HepG2 (cell line): ENCODE data around the gene FBXW4. TPM values are rescaled to one million over a fixed set of nuclear protein-coding genes. Genes with fewer than 3 reads are reported as not detected.

Source experiments
- BRF2 ChIP-seq: sonication (generic); formaldehyde crosslinking; IDR thresholded peaks from 2 replicates; pipeline ENCODE4 v1.8.1; 2022; ENCODE audit warnings: mild to moderate bottlenecking, missing genetic modification reagents
- GZF1 ChIP-seq: sonication (generic); formaldehyde crosslinking; IDR thresholded peaks from 2 replicates; pipeline ENCODE4 v1.5.1; 2020; ENCODE audit warnings: mild to moderate bottlenecking, missing genetic modification reagents
- KLF12 ChIP-seq: sonication (generic); formaldehyde crosslinking; IDR thresholded peaks from 2 replicates; pipeline ENCODE4 v1.4.0; 2020; ENCODE audit warnings: missing genetic modification reagents, borderline replicate concordance
- MBNL3 ChIP-seq: fragments of 250-450 bp; sonication (Bioruptor Pico); conservative IDR thresholded peaks from 2 replicates; pipeline ENCODE4 v1.8.0; 2022; ENCODE audit warnings: mild to moderate bottlenecking, inconsistent platforms
- MTERF4 ChIP-seq: sonication (generic); formaldehyde crosslinking; IDR thresholded peaks from 2 replicates; pipeline ENCODE4 v1.8.0; 2023; ENCODE audit warnings: mild to moderate bottlenecking, missing genetic modification reagents
- MTF1 ChIP-seq: sonication (generic); formaldehyde crosslinking; IDR thresholded peaks from 2 replicates; pipeline ENCODE4 v1.5.0; 2020; ENCODE audit warnings: missing genetic modification reagents
- NFRKB ChIP-seq: fragments of 450-650 bp; IDR thresholded peaks from 2 replicates; pipeline ENCODE4 v1.6.1; 2017
- SKIL ChIP-seq: sonication (generic); formaldehyde crosslinking; IDR thresholded peaks from 2 replicates; pipeline ENCODE4 v1.8.0; 2022; ENCODE audit warnings: missing genetic modification reagents, mild to moderate bottlenecking, moderate library complexity, borderline replicate concordance
- THAP7 ChIP-seq: sonication (generic); formaldehyde crosslinking; IDR thresholded peaks from 2 replicates; pipeline ENCODE4 v1.8.1; 2023; ENCODE audit warnings: mild to moderate bottlenecking, missing genetic modification reagents
- TSC22D2 ChIP-seq: sonication (generic); formaldehyde crosslinking; IDR thresholded peaks from 2 replicates; pipeline ENCODE4 v1.5.1; 2020; ENCODE audit warnings: missing genetic modification reagents, mild to moderate bottlenecking, borderline replicate concordance
- WIZ ChIP-seq: sonication (generic); formaldehyde crosslinking; IDR thresholded peaks from 2 replicates; pipeline ENCODE4 v1.5.1; 2020; ENCODE audit warnings: mild to moderate bottlenecking, missing genetic modification reagents
- ZBTB44 ChIP-seq: sonication (generic); formaldehyde crosslinking; IDR thresholded peaks from 2 replicates; pipeline ENCODE4 v1.4.0; 2020; ENCODE audit warnings: missing genetic modification reagents
- ZNF256 ChIP-seq: sonication (generic); formaldehyde crosslinking; conservative IDR thresholded peaks from 2 replicates; pipeline ENCODE4 v1.4.0; 2020; ENCODE audit warnings: missing genetic modification reagents
- ZNF362 ChIP-seq: sonication (generic); formaldehyde crosslinking; IDR thresholded peaks from 2 replicates; pipeline ENCODE4 v1.4.0; 2020; ENCODE audit warnings: missing genetic modification reagents, mild to moderate bottlenecking, borderline replicate concordance
- ZNF441 ChIP-seq: sonication (generic); formaldehyde crosslinking; IDR thresholded peaks from 2 replicates; pipeline ENCODE4 v1.7.0; 2021; ENCODE audit warnings: missing genetic modification reagents, borderline replicate concordance
- ZNF484 ChIP-seq: sonication (generic); formaldehyde crosslinking; IDR thresholded peaks from 2 replicates; pipeline ENCODE4 v1.5.1; 2020; ENCODE audit warnings: mild to moderate bottlenecking, low read depth, missing genetic modification reagents, borderline replicate concordance
- ZNF543 ChIP-seq: sonication (generic); formaldehyde crosslinking; IDR thresholded peaks from 2 replicates; pipeline ENCODE4 v1.4.0; 2020; ENCODE audit warnings: mild to moderate bottlenecking, missing genetic modification reagents
- ZNF652 ChIP-seq: IDR thresholded peaks from 2 replicates; pipeline ENCODE4 v1.6.1; 2016; ENCODE audit warnings: low read depth, borderline replicate concordance
- ZNF7 ChIP-seq: IDR thresholded peaks from 2 replicates; pipeline ENCODE4 v1.6.1; 2016; ENCODE audit warnings: missing biosample characterization, missing genetic modification reagents
- ZNF746 ChIP-seq: sonication (generic); formaldehyde crosslinking; IDR thresholded peaks from 2 replicates; pipeline ENCODE4 v1.8.0; 2022; ENCODE audit warnings: mild to moderate bottlenecking, missing genetic modification reagents
- ZNF878 ChIP-seq: sonication (generic); formaldehyde crosslinking; IDR thresholded peaks from 2 replicates; pipeline ENCODE4 v1.8.1; 2023; ENCODE audit warnings: mild to moderate bottlenecking, missing genetic modification reagents, moderate library complexity
- ZNF891 ChIP-seq: sonication (generic); formaldehyde crosslinking; IDR thresholded peaks from 2 replicates; pipeline ENCODE4 v1.5.0; 2020; ENCODE audit warnings: mild to moderate bottlenecking, missing genetic modification reagents
- polyA plus RNA-seq, 8 experiments: library from polyadenylated mRNA; depleted of rRNA in 3 of 8; stranded (reverse) in 7 of 8; unstranded in 1 of 8; fragments of >200 nt; fragmentation: Illumina TruSeq in 4 of 8; extraction: Trizol in 4 of 8; gene quantifications; 2 replicates each; pipeline versions ENCODE4 v1.2.1 to v1.2.3, GENCODE V29; 2011 to 2016; ENCODE audit warnings: low read depth in 4 of 8, missing spikeins in 1 of 8, mixed read lengths in 1 of 8; ENCODE audit not compliant: insufficient read depth in 1 of 8
- total RNA-seq, 5 experiments: library from RNA; depleted of rRNA; stranded (reverse); fragments of >200 nt; fragmentation: Illumina TruSeq; extraction: Trizol; gene quantifications; 2 replicates each; pipeline ENCODE4 v1.2.3, GENCODE V29; 2016; ENCODE audit warnings: low read depth in 1 of 5

Gene FBXW4
- total and polyA plus RNA-seq, 2 of the 13 experiments (the other 11 are each of a cell fraction or from before 2014, with no cell fraction given), result 23.5 to 33.7 TPM

GRCh38 chr10:101587725-101588653, 107.0 kb downstream of the FBXW4 start, which contains the start of the genes DPCD and POLL (continued):
- TF ChIP-seq ZNF891 (CRISPR knock-in tag) (no peak), ZNF652 (CRISPR knock-in tag) (no peak), GZF1 (CRISPR knock-in tag) (0 out of 2 replicates have a peak, but pooled peaks have one; percentile 46), MBNL3 (no peak), THAP7 (CRISPR knock-in tag) (no peak), ZNF441 (CRISPR knock-in tag) (no peak), ZNF362 (CRISPR knock-in tag) (no peak), MTERF4 (CRISPR knock-in tag) (no peak), SKIL (CRISPR knock-in tag) (no peak), TSC22D2 (no peak; the same call in 1 of the 2 replicates), MTF1 (CRISPR knock-in tag) (no peak), ZNF543 (CRISPR knock-in tag) (peak; percentile 48; the same call in 1 of the 2 replicates), BRF2 (no peak), ZBTB44 (CRISPR knock-in tag) (no peak), WIZ (no peak), ZNF7 (CRISPR knock-in tag) (no peak), ZNF878 (CRISPR knock-in tag) (no peak), NFRKB (no peak), ZNF746 (no peak), ZNF484 (no peak), ZNF256 (0 out of 2 replicates have a peak, but pooled peaks have one; percentile 2), KLF12 (CRISPR knock-in tag) (no peak; the same call in 1 of the 2 replicates)
